GM12872 (cell line): ENCODE results near the gene TP53TG3C.
"Not testable (repeated sequence)": the region's sequence is repeated elsewhere in the genome, so short reads cannot be mapped to it uniquely, and the experiment has no call there.

Source experiments
- TF ChIP-seq, protein P1 (sequence below): IDR thresholded peaks from 3 replicates; pipeline ENCODE4 v1.5.1; 2011; ENCODE audit warnings: low read depth, mild to moderate bottlenecking, low read length, moderate library complexity; ENCODE audit not compliant: insufficient read depth

TP53TG3C gene, protein sequence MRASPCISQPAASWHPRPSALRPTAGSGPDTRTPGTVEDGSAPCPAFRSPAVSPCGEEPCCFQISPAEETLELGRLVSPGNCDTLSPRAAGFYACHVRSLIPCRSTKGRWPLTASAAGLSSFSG

DNA sequence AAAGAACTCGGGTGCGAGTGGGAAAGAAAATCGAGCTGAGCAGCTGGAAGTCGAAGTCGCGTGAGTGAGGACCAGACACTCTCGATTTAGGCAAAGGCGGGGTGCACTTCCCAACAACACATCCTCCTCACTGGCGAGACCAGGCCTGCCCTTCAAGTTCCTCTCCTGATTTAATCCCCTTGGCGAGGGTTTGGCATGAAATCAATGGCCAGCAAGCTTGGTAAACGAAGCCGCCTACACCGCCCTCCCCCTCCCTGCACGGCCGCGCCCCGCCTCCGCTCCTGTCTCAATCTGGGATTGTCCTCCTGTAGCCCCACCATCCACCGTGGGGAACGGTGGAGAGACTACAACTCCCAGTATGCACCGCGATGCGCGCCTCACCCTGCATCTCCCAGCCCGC, at the start of gene TP53TG3C:
TSS of gene TP53TG3C (plus strand) at position 301 of the 400 bp plus-strand sequence. CDS start at position 369, 68 bp downstream.
- TF ChIP-seq, protein P1, sequence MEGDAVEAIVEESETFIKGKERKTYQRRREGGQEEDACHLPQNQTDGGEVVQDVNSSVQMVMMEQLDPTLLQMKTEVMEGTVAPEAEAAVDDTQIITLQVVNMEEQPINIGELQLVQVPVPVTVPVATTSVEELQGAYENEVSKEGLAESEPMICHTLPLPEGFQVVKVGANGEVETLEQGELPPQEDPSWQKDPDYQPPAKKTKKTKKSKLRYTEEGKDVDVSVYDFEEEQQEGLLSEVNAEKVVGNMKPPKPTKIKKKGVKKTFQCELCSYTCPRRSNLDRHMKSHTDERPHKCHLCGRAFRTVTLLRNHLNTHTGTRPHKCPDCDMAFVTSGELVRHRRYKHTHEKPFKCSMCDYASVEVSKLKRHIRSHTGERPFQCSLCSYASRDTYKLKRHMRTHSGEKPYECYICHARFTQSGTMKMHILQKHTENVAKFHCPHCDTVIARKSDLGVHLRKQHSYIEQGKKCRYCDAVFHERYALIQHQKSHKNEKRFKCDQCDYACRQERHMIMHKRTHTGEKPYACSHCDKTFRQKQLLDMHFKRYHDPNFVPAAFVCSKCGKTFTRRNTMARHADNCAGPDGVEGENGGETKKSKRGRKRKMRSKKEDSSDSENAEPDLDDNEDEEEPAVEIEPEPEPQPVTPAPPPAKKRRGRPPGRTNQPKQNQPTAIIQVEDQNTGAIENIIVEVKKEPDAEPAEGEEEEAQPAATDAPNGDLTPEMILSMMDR, result not testable (repeated sequence)
